Spleen (tissue), 7 donors: ENCODE data around the gene PCDH15.

Source experiments
- POLR2A ChIP-seq, 3 donors: fragments of 450-650 bp; IDR thresholded peaks; one replicate each; pipeline ENCODE4 v1.5.1; 2017; ENCODE audit warnings: antibody characterized with exemption in 3 of 3, mild to moderate bottlenecking in 1 of 3
- POLR2AphosphoS5 ChIP-seq, 3 donors: sonication (generic); formaldehyde crosslinking; IDR thresholded peaks; one replicate each; pipeline ENCODE4 v1.5.1; 2017; ENCODE audit warnings: antibody characterized with exemption in 3 of 3
- TF ChIP-seq, protein P1 (sequence below), 11 experiments: fragments of 200-600 bp in 7 of 11; fragments of 450-650 bp in 4 of 11; sonication (generic) in 4 of 11; IDR thresholded peaks in 8 of 11; conservative IDR thresholded peaks in 3 of 11; 1 replicate in 7 of 11; 2 replicates in 4 of 11; pipeline versions ENCODE4 v1.4.0 to v1.8.0; 2016 to 2021; ENCODE audit warnings: antibody characterized with exemption in 11 of 11, inconsistent platforms in 4 of 11, mild to moderate bottlenecking in 1 of 11
- donor health status: DM: no; HTN: no; CAD: no; lungs with moderate emphysema.
- donor health status: DM: no; HTN: no; CAD: no.
- donor health status: DM: no; HTN: no; CAD: no.

DNA sequence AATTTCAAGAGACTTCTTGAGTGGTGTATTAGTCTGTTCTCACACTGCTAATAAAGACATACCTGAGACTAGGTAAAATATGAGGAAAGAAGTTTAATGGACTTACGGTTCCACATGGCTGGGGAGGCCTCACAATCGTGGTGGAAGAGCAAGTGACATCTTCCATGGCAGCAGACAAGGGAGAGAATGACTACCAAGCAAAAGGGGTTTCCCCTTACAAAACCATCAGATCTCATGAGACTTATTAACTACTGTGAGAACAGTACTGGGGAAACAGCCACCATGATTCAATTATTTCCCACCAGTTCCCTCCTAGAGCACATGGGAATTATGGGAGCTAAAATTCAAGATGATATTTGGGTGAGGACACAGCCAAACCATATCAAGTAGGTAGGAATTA, 150.5 kb downstream of the PCDH15 start:
- TF ChIP-seq, protein P1, sequence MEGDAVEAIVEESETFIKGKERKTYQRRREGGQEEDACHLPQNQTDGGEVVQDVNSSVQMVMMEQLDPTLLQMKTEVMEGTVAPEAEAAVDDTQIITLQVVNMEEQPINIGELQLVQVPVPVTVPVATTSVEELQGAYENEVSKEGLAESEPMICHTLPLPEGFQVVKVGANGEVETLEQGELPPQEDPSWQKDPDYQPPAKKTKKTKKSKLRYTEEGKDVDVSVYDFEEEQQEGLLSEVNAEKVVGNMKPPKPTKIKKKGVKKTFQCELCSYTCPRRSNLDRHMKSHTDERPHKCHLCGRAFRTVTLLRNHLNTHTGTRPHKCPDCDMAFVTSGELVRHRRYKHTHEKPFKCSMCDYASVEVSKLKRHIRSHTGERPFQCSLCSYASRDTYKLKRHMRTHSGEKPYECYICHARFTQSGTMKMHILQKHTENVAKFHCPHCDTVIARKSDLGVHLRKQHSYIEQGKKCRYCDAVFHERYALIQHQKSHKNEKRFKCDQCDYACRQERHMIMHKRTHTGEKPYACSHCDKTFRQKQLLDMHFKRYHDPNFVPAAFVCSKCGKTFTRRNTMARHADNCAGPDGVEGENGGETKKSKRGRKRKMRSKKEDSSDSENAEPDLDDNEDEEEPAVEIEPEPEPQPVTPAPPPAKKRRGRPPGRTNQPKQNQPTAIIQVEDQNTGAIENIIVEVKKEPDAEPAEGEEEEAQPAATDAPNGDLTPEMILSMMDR (IDR thresholded peaks at IDR 0.05 in 8 of 11, conservative IDR thresholded peaks at IDR 0.05 in 3 of 11) = no peak
- no peak for TF ChIP-seq POLR2A (IDR thresholded peaks at IDR 0.05)
- no peak for TF ChIP-seq POLR2AphosphoS5 (IDR thresholded peaks at IDR 0.05)
